HepG2 (cell line): ENCODE results near the gene SPG7. TPM values are rescaled to one million over a fixed set of nuclear protein-coding genes. Genes with fewer than 3 reads are reported as not detected.

Source experiments
- ATAC-seq: fragments of 200-7000 bp; cut with Tn5 transposase; 3 replicates; pipeline ENCODE4 v1.9.1; 2020; ENCODE audit warnings: mild to moderate bottlenecking, moderate library complexity
- BruUV-seq: library from RNA; stranded (reverse); fragments of 400-500 nt; replicated peaks from 2 replicates; lab custom pipeline; 2021; lab: Mats Ljungman, UMichigan
- CTCF ChIA-PET: fragments of 300-600 bp; formaldehyde crosslinking; extraction: SDS; loops from one replicate; lab custom pipeline; 2021; ENCODE audit warnings: low total read pairs, inconsistent platforms, low intra/inter-chr PET ratio; lab: Yijun Ruan, JAX
- POLR2A ChIA-PET: fragments of 350-600 bp; sonication (Branson Sonifier 250); formaldehyde crosslinking; loops from one replicate; lab custom pipeline; 2020; ENCODE audit warnings: antibody characterized with exemption, inconsistent platforms; lab: Yijun Ruan, JAX
- DNase-seq: peaks from one replicate; pipeline ENCODE4 v3.0.0-alpha.2; 2015; ENCODE audit warnings: low spot score
- FAIRE-seq: peaks from 3 replicates; lab custom pipeline; 2011; peaks lifted over from hg19 to GRCh38; lab: Jason Lieb, UNC
- H2AFZ ChIP-seq: one replicate; pipeline ENCODE4 v1.6.1; 2011; ENCODE audit warnings: low read length, inconsistent platforms
- H3K27ac ChIP-seq: fragments of 300-600 bp; 3 replicates; pipeline ENCODE4 v1.8.0; 2011; ENCODE audit warnings: mixed run types, mild to moderate bottlenecking, mixed read lengths, low read length, inconsistent platforms; ENCODE audit not compliant: insufficient read depth; ENCODE audit errors: extremely low read length
- H3K27me3 ChIP-seq, 2 experiments: fragments of 200-600 bp in 1 of 2; 2 replicates in 1 of 2; 3 replicates in 1 of 2; pipeline versions ENCODE4 v1.6.0 to v1.8.0; 2011; ENCODE audit warnings: low read length in 2 of 2, mild to moderate bottlenecking in 2 of 2, moderate library complexity in 2 of 2, inconsistent platforms in 1 of 2; ENCODE audit not compliant: insufficient read depth in 2 of 2, control insufficient read depth in 1 of 2
- H3K36me3 ChIP-seq, 2 experiments: fragments of 200-600 bp in 1 of 2; replicated peaks in 1 of 2; 2 replicates in 1 of 2; 3 replicates in 1 of 2; pipeline versions ENCODE4 v1.5.1 to v1.8.0; 2011; ENCODE audit warnings: low read length in 2 of 2, inconsistent platforms in 1 of 2; ENCODE audit not compliant: insufficient read depth in 2 of 2, control insufficient read depth in 1 of 2
- H3K4me1 ChIP-seq: 2 replicates; pipeline ENCODE4 v1.5.1; 2012; ENCODE audit warnings: low read length, inconsistent platforms; ENCODE audit not compliant: insufficient read depth
- H3K4me2 ChIP-seq: 2 replicates; pipeline ENCODE4 v1.6.0; 2011; ENCODE audit warnings: low read depth, low read length, inconsistent platforms
- H3K4me3 ChIP-seq, 3 experiments: fragments of 200-600 bp in 1 of 3; sonication (generic), shearing (Covaris generic) in 1 of 3; replicated peaks in 1 of 3; 2 replicates each; pipeline ENCODE4 v1.5.1; 2011 to 2016; ENCODE audit warnings: low read length in 3 of 3, inconsistent platforms in 2 of 3, low read depth in 2 of 3, mild to moderate bottlenecking in 2 of 3, control low read depth in 1 of 3, mixed read lengths in 1 of 3; ENCODE audit not compliant: insufficient read depth in 1 of 3
- H3K79me2 ChIP-seq: one replicate; pipeline ENCODE4 v1.6.1; 2011; ENCODE audit warnings: low read length, inconsistent platforms; ENCODE audit not compliant: insufficient read depth
- H3K9ac ChIP-seq: 2 replicates; pipeline ENCODE4 v1.6.0; 2011; ENCODE audit warnings: mild to moderate bottlenecking, low read depth, low read length, inconsistent platforms; ENCODE audit not compliant: insufficient read depth
- H3K9me3 ChIP-seq: 2 replicates; pipeline ENCODE4 v1.5.1; 2012; ENCODE audit warnings: mild to moderate bottlenecking, low read length
- H4K20me1 ChIP-seq: 2 replicates; pipeline ENCODE4 v1.6.0; 2011; ENCODE audit warnings: inconsistent platforms, mild to moderate bottlenecking, low read length, moderate library complexity; ENCODE audit not compliant: insufficient read depth
- DNMT3B ChIP-seq: conservative IDR thresholded peaks from 2 replicates; pipeline ENCODE4 v1.6.1; 2016; ENCODE audit warnings: missing biosample characterization, control low read depth
- NR2F1 ChIP-seq, 2 experiments: fragments of 450-650 bp in 1 of 2; formaldehyde crosslinking in 1 of 2; IDR thresholded peaks; 2 replicates each; pipeline versions ENCODE4 v1.5.0 to v1.6.1; 2016 to 2020; ENCODE audit warnings: mild to moderate bottlenecking in 1 of 2, missing compliant biosample characterization in 1 of 2, missing genetic modification reagents in 1 of 2, moderate library complexity in 1 of 2
- ZSCAN12 ChIP-seq: sonication (generic); formaldehyde crosslinking; IDR thresholded peaks from 2 replicates; pipeline ENCODE4 v1.9.0; 2021; ENCODE audit warnings: mild to moderate bottlenecking, missing genetic modification reagents
- WGBS: methylation state at CpG from one replicate; pipeline ENCODE4 v1.1.6; 2017; ENCODE audit warnings: low lambda C conversion rate; 5-methylcytosine and 5-hydroxymethylcytosine counted together
- in situ Hi-C: cut with HindIII; loops from 2 replicates; pipeline ENCODE4 v1.10.0; 2017; ENCODE audit warnings: low pct_unique_long_range_greater_than_20kb; ENCODE audit not compliant: extremely low pct_ligation_motif_present
- intact Hi-C: fragments of 100-400 bp; cut with micrococcal nuclease; formaldehyde crosslinking; loops from one replicate; pipeline ENCODE4 v1.10.0; 2022; ENCODE audit not compliant: unreplicated experiment
- polyA plus RNA-seq, 8 experiments: library from polyadenylated mRNA; depleted of rRNA in 3 of 8; stranded (reverse) in 7 of 8; unstranded in 1 of 8; fragments of >200 nt; fragmentation: Illumina TruSeq in 4 of 8; extraction: Trizol in 4 of 8; gene quantifications; 2 replicates each; pipeline versions ENCODE4 v1.2.1 to v1.2.3, GENCODE V29; 2011 to 2016; ENCODE audit warnings: low read depth in 4 of 8, missing spikeins in 1 of 8, mixed read lengths in 1 of 8; ENCODE audit not compliant: insufficient read depth in 1 of 8
- total RNA-seq, 5 experiments: library from RNA; depleted of rRNA; stranded (reverse); fragments of >200 nt; fragmentation: Illumina TruSeq; extraction: Trizol; gene quantifications; 2 replicates each; pipeline ENCODE4 v1.2.3, GENCODE V29; 2016; ENCODE audit warnings: low read depth in 1 of 5
- TF ChIP-seq, protein P1 (sequence below): sonication (generic); formaldehyde crosslinking; IDR thresholded peaks from 2 replicates; pipeline ENCODE4 v1.5.1; 2020; ENCODE audit warnings: mild to moderate bottlenecking, missing genetic modification reagents, moderate library complexity
- TF ChIP-seq, protein P2 (sequence below): sonication (generic); formaldehyde crosslinking; IDR thresholded peaks from 2 replicates; pipeline ENCODE4 v1.4.0; 2020; ENCODE audit warnings: missing genetic modification reagents

SPG7 gene
- total and polyA plus RNA-seq, 2 of the 13 experiments (the other 11 are each of a cell fraction or from before 2014, with no cell fraction given): 66.0 to 136 TPM

DNA sequence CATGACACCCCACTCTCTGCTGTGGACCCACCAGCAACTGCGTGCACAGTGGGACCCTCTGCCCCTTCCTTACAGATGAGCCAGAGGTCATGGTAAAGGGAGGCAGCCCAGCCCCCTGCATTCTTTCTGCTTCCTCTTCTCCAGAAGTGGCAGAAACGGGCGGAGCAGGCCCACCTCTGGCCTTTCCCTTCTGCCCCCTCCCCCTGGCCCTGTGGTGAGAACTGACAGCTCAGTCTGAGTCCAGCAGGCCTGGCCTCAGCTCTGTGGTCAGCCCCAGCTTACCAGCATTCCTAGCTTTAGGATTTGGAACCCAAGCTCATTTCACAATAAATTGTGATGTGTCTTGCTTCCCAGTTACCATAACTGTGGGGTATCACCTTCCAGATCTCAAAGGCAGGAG, 13.1 kb upstream of the SPG7 start (continued):
- 0 out of 4 replicates have a peak, but pooled peaks of 1 of the 2 experiments have one; percentile 17 for TF ChIP-seq NR2F1 (CRISPR knock-in tag; IDR thresholded peaks at IDR 0.05)
- no peak for TF ChIP-seq ZSCAN12 (CRISPR knock-in tag)
- TF ChIP-seq, protein P1, sequence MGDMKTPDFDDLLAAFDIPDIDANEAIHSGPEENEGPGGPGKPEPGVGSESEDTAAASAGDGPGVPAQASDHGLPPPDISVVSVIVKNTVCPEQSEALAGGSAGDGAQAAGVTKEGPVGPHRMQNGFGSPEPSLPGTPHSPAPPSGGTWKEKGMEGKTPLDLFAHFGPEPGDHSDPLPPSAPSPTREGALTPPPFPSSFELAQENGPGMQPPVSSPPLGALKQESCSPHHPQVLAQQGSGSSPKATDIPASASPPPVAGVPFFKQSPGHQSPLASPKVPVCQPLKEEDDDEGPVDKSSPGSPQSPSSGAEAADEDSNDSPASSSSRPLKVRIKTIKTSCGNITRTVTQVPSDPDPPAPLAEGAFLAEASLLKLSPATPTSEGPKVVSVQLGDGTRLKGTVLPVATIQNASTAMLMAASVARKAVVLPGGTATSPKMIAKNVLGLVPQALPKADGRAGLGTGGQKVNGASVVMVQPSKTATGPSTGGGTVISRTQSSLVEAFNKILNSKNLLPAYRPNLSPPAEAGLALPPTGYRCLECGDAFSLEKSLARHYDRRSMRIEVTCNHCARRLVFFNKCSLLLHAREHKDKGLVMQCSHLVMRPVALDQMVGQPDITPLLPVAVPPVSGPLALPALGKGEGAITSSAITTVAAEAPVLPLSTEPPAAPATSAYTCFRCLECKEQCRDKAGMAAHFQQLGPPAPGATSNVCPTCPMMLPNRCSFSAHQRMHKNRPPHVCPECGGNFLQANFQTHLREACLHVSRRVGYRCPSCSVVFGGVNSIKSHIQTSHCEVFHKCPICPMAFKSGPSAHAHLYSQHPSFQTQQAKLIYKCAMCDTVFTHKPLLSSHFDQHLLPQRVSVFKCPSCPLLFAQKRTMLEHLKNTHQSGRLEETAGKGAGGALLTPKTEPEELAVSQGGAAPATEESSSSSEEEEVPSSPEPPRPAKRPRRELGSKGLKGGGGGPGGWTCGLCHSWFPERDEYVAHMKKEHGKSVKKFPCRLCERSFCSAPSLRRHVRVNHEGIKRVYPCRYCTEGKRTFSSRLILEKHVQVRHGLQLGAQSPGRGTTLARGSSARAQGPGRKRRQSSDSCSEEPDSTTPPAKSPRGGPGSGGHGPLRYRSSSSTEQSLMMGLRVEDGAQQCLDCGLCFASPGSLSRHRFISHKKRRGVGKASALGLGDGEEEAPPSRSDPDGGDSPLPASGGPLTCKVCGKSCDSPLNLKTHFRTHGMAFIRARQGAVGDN (CRISPR knock-in tag): peak; percentile 33
- TF ChIP-seq, protein P2, sequence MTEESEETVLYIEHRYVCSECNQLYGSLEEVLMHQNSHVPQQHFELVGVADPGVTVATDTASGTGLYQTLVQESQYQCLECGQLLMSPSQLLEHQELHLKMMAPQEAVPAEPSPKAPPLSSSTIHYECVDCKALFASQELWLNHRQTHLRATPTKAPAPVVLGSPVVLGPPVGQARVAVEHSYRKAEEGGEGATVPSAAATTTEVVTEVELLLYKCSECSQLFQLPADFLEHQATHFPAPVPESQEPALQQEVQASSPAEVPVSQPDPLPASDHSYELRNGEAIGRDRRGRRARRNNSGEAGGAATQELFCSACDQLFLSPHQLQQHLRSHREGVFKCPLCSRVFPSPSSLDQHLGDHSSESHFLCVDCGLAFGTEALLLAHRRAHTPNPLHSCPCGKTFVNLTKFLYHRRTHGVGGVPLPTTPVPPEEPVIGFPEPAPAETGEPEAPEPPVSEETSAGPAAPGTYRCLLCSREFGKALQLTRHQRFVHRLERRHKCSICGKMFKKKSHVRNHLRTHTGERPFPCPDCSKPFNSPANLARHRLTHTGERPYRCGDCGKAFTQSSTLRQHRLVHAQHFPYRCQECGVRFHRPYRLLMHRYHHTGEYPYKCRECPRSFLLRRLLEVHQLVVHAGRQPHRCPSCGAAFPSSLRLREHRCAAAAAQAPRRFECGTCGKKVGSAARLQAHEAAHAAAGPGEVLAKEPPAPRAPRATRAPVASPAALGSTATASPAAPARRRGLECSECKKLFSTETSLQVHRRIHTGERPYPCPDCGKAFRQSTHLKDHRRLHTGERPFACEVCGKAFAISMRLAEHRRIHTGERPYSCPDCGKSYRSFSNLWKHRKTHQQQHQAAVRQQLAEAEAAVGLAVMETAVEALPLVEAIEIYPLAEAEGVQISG (CRISPR knock-in tag): no peak

DNA sequence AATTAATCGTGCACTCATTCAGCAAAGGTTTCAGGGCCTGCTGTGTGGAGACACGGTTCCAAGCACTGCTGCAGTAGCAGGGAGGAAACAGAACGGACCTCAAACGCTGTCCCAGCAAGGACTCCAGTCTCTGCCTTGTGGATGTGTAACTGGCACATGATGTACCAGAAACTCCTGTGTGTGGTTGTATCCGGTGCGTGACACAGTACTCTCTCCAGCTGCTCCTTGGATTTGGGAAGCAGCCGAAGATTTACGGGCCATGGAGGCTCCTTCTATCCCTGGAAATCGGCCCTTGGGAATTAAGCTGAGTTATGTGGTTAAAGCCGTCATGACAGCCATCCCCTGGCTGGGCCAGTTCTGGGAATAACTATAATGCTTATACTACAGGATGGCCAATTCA, 9.4 kb upstream of the SPG7 start:
- intact Hi-C loops: no loop called here
- Histone ChIP-seq H3K4me1 (peaks cover 37% of the 10 kb centered on the region), H3K9me3 (no peaks in the 10 kb centered on the region), H3K9ac (no peak overlapping the region), H4K20me1 (no peaks in the 10 kb centered on the region), H3K4me2 (no peak overlapping the region), H3K27ac (no peak overlapping the region), H3K36me3 (no peaks in the 10 kb centered on the region), H2AFZ (no peak overlapping the region), H3K4me3 (no peak overlapping the region), H3K79me2 (no peaks in the 10 kb centered on the region), H3K27me3 (no peaks in the 10 kb centered on the region)
- ChIA-PET CTCF (no interaction called here), POLR2A (interaction anchor here (1.1 kb wide), 1 partner anchor 10 kb away, joined by 3 read pairs; the partner anchor contains the start of gene SPG7)
- DNase-seq (no peak), ATAC-seq (no peak), FAIRE-seq (no peak)
- no peak for TF ChIP-seq DNMT3B (CRISPR knock-in tag)
- in situ Hi-C loops: no loop called here
- BruUV-seq: no TSS peak
- 94% methylated on average over 10 of the region's 10 CpGs for WGBS
